OCI-LY1 (cell line): Measurements from ENCODE around the gene MTRFR.
A peak's percentile ranks its signal among the peaks of the same experiment; 100 is the strongest.

Experiments used
- H2AFZ ChIP-seq: fragments of 200-600 bp; sonication (generic), shearing (Covaris generic); 2 replicates; pipeline ENCODE4 v1.6.0; 2014; ENCODE audit warnings: antibody characterized with exemption, mild to moderate bottlenecking, low read length
- H3F3A ChIP-seq: fragments of 200-600 bp; sonication (generic), shearing (Covaris generic); 2 replicates; pipeline ENCODE4 v1.6.0; 2014; ENCODE audit warnings: mild to moderate bottlenecking, antibody characterized with exemption, low read length, moderate library complexity; ENCODE audit not compliant: insufficient read depth
- H3K27ac ChIP-seq: fragments of 200-600 bp; sonication (generic); 2 replicates; pipeline ENCODE4 v1.5.1; 2014; ENCODE audit warnings: low read length, mixed run types, mild to moderate bottlenecking, low read depth; ENCODE audit not compliant: poor library complexity, severe bottlenecking
- H3K27me3 ChIP-seq: fragments of 200-600 bp; sonication (generic); 2 replicates; pipeline ENCODE4 v1.6.0; 2014; ENCODE audit warnings: antibody characterized with exemption, mild to moderate bottlenecking, low read length, moderate library complexity; ENCODE audit not compliant: insufficient read depth
- H3K36me3 ChIP-seq: fragments of 200-600 bp; sonication (generic); 2 replicates; pipeline ENCODE4 v1.6.1; 2014; ENCODE audit warnings: mild to moderate bottlenecking, antibody characterized with exemption, low read length, moderate library complexity, mixed read lengths; ENCODE audit not compliant: insufficient read depth
- H3K4me1 ChIP-seq: fragments of 200-600 bp; sonication (generic); 2 replicates; pipeline ENCODE4 v1.5.1; 2014; ENCODE audit warnings: mild to moderate bottlenecking, low read length, moderate library complexity; ENCODE audit not compliant: insufficient read depth, severe bottlenecking
- H3K4me2 ChIP-seq: fragments of 200-600 bp; sonication (generic), shearing (Covaris generic); 2 replicates; pipeline ENCODE4 v1.6.1; 2014; ENCODE audit warnings: low read length
- H3K4me3 ChIP-seq: fragments of 200-600 bp; sonication (generic); 2 replicates; pipeline ENCODE4 v1.5.1; 2014; ENCODE audit warnings: low read length, low read depth, mild to moderate bottlenecking, mixed read lengths; ENCODE audit not compliant: poor library complexity, severe bottlenecking
- H3K79me2 ChIP-seq: fragments of 200-600 bp; shearing (Covaris generic); 2 replicates; pipeline ENCODE4 v1.6.1; 2016; ENCODE audit warnings: mixed run types, low read length, mixed read lengths; ENCODE audit not compliant: insufficient read depth
- H3K9ac ChIP-seq: fragments of 200-600 bp; sonication (generic), shearing (Covaris generic); 2 replicates; pipeline ENCODE4 v1.6.1; 2014; ENCODE audit warnings: mild to moderate bottlenecking, low read length, mixed read lengths
- H3K9me2 ChIP-seq: fragments of 200-600 bp; sonication (generic), shearing (Covaris generic); 2 replicates; pipeline ENCODE4 v1.6.1; 2014; ENCODE audit warnings: low read depth, mild to moderate bottlenecking, low read length, mixed read lengths
- H3K9me3 ChIP-seq: fragments of 200-600 bp; shearing (Covaris generic); 2 replicates; pipeline ENCODE4 v1.6.1; 2014; ENCODE audit warnings: low read length, mixed read lengths
- H4K20me1 ChIP-seq: fragments of 200-600 bp; sonication (generic), shearing (Covaris generic); 2 replicates; pipeline ENCODE4 v1.6.0; 2016; ENCODE audit warnings: mild to moderate bottlenecking, low read length; ENCODE audit not compliant: insufficient read depth
- EZH2 ChIP-seq: fragments of 200-600 bp; sonication (generic), shearing (Covaris generic); IDR thresholded peaks from 2 replicates; pipeline ENCODE4 v1.8.0; 2017; ENCODE audit warnings: borderline replicate concordance, mixed run types, mild to moderate bottlenecking, antibody characterized with exemption, low read length, moderate library complexity, mixed read lengths
- TF ChIP-seq, protein P1 (sequence below): fragments of 200-600 bp; sonication (generic), shearing (Covaris generic); IDR thresholded peaks from 2 replicates; pipeline ENCODE4 v1.5.1; 2017; ENCODE audit warnings: mild to moderate bottlenecking, antibody characterized with exemption, low read length, moderate library complexity, mixed read lengths

Gene MTRFR

DNA sequence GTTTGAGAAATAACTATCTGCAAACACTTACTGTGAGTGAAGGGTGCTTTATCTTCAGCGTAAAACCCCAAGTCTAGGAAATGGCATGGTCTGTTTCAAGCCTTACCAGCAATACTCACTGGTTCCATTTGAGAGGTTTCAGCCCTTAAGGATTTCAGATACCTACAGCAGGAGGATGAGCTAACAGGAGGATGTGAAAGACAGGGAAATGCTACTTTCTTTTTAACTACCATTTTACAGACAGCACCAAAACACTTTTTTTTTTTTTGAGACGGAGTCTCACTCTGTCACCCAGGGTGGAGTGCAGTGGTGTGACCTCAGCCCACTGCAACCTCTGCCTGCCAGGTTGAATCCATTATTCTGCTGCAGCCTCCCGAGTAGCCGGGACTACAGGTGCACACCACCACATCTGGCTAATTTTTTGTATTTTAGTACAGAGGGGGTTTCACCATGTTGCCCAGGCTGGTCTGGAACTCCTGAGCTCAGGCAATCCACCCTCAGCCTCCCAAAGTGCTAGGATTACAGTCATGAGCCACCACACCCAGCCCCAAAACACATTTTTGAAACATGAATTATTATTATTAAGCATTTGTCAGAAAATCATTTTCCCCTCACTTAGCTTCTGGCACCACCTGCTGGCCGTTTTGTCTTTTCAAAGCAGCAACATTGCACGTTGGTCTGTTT is 4.6 kb downstream of the MTRFR start:
- no peaks in the 10 kb centered on the region for H3K27me3 ChIP-seq
- no peak for TF ChIP-seq EZH2
- TF ChIP-seq, protein P1, sequence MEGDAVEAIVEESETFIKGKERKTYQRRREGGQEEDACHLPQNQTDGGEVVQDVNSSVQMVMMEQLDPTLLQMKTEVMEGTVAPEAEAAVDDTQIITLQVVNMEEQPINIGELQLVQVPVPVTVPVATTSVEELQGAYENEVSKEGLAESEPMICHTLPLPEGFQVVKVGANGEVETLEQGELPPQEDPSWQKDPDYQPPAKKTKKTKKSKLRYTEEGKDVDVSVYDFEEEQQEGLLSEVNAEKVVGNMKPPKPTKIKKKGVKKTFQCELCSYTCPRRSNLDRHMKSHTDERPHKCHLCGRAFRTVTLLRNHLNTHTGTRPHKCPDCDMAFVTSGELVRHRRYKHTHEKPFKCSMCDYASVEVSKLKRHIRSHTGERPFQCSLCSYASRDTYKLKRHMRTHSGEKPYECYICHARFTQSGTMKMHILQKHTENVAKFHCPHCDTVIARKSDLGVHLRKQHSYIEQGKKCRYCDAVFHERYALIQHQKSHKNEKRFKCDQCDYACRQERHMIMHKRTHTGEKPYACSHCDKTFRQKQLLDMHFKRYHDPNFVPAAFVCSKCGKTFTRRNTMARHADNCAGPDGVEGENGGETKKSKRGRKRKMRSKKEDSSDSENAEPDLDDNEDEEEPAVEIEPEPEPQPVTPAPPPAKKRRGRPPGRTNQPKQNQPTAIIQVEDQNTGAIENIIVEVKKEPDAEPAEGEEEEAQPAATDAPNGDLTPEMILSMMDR, result peak; percentile 84
- peaks cover 47% of the 10 kb centered on the region for H3K4me1 ChIP-seq
- H3K9me3 ChIP-seq, result no peaks in the 10 kb centered on the region
- H3K9me2 ChIP-seq, result no peaks in the 10 kb centered on the region
- no peak overlapping the region; the same call in 1 of the 2 replicates for H3K9ac ChIP-seq
- no peak overlapping the region for H2AFZ ChIP-seq
- peaks cover 6% of the 10 kb centered on the region; the same call in 1 of the 2 replicates for H3F3A ChIP-seq
- H3K4me2 ChIP-seq, result peak overlapping the region; percentile 44
- no peaks in the 10 kb centered on the region for H4K20me1 ChIP-seq
- H3K36me3 ChIP-seq, result peaks cover 65% of the 10 kb centered on the region
- peak overlapping the region; percentile 88 for H3K27ac ChIP-seq
- H3K4me3 ChIP-seq, result peak overlapping the region; percentile 15
- H3K79me2 ChIP-seq, result peaks cover 44% of the 10 kb centered on the region

DNA sequence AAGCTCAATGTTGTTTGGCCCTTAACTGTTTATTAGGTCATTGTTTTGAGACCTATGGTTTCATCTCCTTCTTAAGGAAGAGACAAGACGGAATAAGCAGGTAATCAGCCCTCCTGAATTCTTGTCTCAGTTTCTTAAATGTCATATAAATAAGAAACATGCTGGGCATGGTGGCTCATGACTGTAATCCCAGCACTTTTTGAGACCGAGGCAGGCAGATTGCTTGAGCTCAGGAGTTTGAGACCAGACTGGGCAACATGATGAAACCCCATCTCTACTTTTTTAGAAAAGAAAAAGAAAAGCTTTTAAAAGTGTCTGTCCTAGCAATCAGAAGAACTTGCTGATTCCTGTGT is 5.1 kb downstream of the MTRFR start:
- no peaks in the 10 kb centered on the region for H3K27me3 ChIP-seq
- no peak overlapping the region for H3K9ac ChIP-seq
- no peak overlapping the region for H2AFZ ChIP-seq
- no peak overlapping the region for H3K27ac ChIP-seq
- peaks cover 48% of the 10 kb centered on the region for H3K4me1 ChIP-seq
- H3F3A ChIP-seq, result peaks cover 6% of the 10 kb centered on the region; the same call in 1 of the 2 replicates
- peaks cover 68% of the 10 kb centered on the region for H3K36me3 ChIP-seq
- H3K79me2 ChIP-seq, result peaks cover 48% of the 10 kb centered on the region
- no peaks in the 10 kb centered on the region for H3K9me2 ChIP-seq
- H4K20me1 ChIP-seq, result no peaks in the 10 kb centered on the region
- H3K4me3 ChIP-seq, result no peak overlapping the region
- H3K9me3 ChIP-seq, result no peaks in the 10 kb centered on the region
- no peak overlapping the region for H3K4me2 ChIP-seq
- TF ChIP-seq, protein P1, result no peak
- no peak for TF ChIP-seq EZH2

DNA sequence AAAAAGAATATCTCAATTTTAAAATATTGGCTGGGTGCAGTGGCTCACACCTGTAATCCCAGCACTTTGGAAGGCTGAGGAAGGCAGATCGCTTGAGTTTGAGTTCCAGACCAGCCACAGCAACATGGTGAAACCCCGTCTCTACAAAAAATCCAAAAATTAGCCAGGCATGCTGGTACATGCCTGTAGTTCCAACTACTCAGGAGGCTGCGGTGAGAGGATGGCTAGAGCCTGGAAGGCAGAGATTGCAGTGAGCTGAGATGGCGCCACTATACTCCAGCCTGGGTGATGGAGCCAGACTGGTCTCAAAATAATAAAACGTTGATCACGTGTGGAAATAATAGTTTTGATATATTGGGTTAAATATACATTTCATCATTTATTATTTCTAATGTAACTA is 5.7 kb downstream of the MTRFR start:
- H3K27ac ChIP-seq, result no peak overlapping the region
- no peak for TF ChIP-seq EZH2
- TF ChIP-seq, protein P1, result no peak
- H4K20me1 ChIP-seq, result no peaks in the 10 kb centered on the region
- H2AFZ ChIP-seq, result no peak overlapping the region
- peaks cover 73% of the 10 kb centered on the region for H3K36me3 ChIP-seq
- H3K79me2 ChIP-seq, result peaks cover 48% of the 10 kb centered on the region
- H3K27me3 ChIP-seq, result no peaks in the 10 kb centered on the region
- no peak overlapping the region for H3K4me3 ChIP-seq
- peaks cover 47% of the 10 kb centered on the region for H3K4me1 ChIP-seq
- H3K9me3 ChIP-seq, result no peaks in the 10 kb centered on the region
- H3K9me2 ChIP-seq, result no peaks in the 10 kb centered on the region
- no peak overlapping the region for H3K4me2 ChIP-seq
- H3F3A ChIP-seq, result peaks cover 6% of the 10 kb centered on the region; the same call in 1 of the 2 replicates
- no peak overlapping the region for H3K9ac ChIP-seq
